NT2/D1 (cell line): Measurements from ENCODE around the gene IL13RA1.

Experiments
- SUZ12 ChIP-seq: IDR thresholded peaks from 2 replicates; pipeline ENCODE4 v1.6.1; 2011; ENCODE audit not compliant: insufficient read length, insufficient read depth; ENCODE audit errors: extremely low read depth
- YY1 ChIP-seq: IDR thresholded peaks from 2 replicates; pipeline ENCODE4 v1.6.1; 2011; ENCODE audit not compliant: insufficient read length, insufficient read depth
- ZNF274 ChIP-seq: IDR thresholded peaks from 2 replicates; pipeline ENCODE4 v1.6.1; 2011; ENCODE audit warnings: mild to moderate bottlenecking, low read depth, low read length

DNA sequence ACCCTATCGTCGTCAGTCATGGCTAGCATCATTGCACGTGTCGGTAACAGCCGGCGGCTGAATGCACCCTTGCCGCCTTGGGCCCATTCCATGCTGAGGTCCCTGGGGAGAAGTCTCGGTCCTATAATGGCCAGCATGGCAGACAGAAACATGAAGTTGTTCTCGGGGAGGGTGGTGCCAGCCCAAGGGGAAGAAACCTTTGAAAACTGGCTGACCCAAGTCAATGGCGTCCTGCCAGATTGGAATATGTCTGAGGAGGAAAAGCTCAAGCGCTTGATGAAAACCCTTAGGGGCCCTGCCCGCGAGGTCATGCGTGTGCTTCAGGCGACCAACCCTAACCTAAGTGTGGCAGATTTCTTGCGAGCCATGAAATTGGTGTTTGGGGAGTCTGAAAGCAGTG is 97.8 kb downstream of the IL13RA1 start:
- TF ChIP-seq ZNF274 (no peak), YY1 (no peak), SUZ12 (no peak)
